ENCODE measurements around the gene BCAP29. TPM values are rescaled to one million over a fixed set of nuclear protein-coding genes. Genes with fewer than 3 reads are reported as not detected.

BCAP29 gene
- total and polyA plus RNA-seq, 9 of the 15 experiments (the other 6 are each of a cell fraction or from before 2014, with no cell fraction given) = 63.4 to 137 (median 79.7) TPM

GRCh38 chr7:107580716-107581383 is 804 bp downstream of the BCAP29 start (continued):
- TF ChIP-seq ZNF609 (CRISPR knock-in tag; IDR thresholded peaks at IDR 0.05; ENCODE audit: borderline replicate concordance) (no peak), HDGF (IDR thresholded peaks at IDR 0.05) (no peak), FOXK1 (CRISPR knock-in tag; IDR thresholded peaks at IDR 0.05; ENCODE audit: borderline replicate concordance) (no peak), MYBL2 (IDR thresholded peaks at IDR 0.05; ENCODE audit: low read depth) (no peak), MYBL2 (CRISPR knock-in tag; IDR thresholded peaks at IDR 0.05; ENCODE audit: borderline replicate concordance) (no peak), RAD51 (IDR thresholded peaks at IDR 0.05; ENCODE audit: borderline replicate concordance, low read depth) (no peak; the same call in 1 of the 2 replicates), ZNF354B (CRISPR knock-in tag; IDR thresholded peaks at IDR 0.05) (no peak), BCL6 (CRISPR knock-in tag; IDR thresholded peaks at IDR 0.05) (no peak), ZNF253 (CRISPR knock-in tag; conservative IDR thresholded peaks at IDR 0.05) (no peak), RAD21 (CRISPR knock-in tag; conservative IDR thresholded peaks at IDR 0.05 in 1 of 2, IDR thresholded peaks at IDR 0.05 in 1 of 2) (no peak), ZNF766 (CRISPR knock-in tag; conservative IDR thresholded peaks at IDR 0.05) (no peak), MCM7 (IDR thresholded peaks at IDR 0.05) (no peak), ILK (tag; IDR thresholded peaks at IDR 0.05; ENCODE audit: borderline replicate concordance, low read depth) (no peak), NCOA6 (IDR thresholded peaks at IDR 0.05) (0 out of 2 replicates have a peak, but pooled peaks have one; percentile 23), YY1 (IDR thresholded peaks at IDR 0.05; ENCODE audit: borderline replicate concordance in 1 of 3, control insufficient read depth in 1 of 3, extremely low read depth in 1 of 3, insufficient read depth in 3 of 3, insufficient read length in 1 of 3, insufficient replicate concordance in 2 of 3, low read depth in 1 of 3, low read length in 2 of 3) (no peak), TAF9B (IDR thresholded peaks at IDR 0.05; ENCODE audit: partially characterized antibody) (peak; percentile 29), BRCA1 (IDR thresholded peaks at IDR 0.05) (no peak), BRCA1 (CRISPR knock-in tag; IDR thresholded peaks at IDR 0.05) (no peak)
- TF ChIP-seq, protein P1, sequence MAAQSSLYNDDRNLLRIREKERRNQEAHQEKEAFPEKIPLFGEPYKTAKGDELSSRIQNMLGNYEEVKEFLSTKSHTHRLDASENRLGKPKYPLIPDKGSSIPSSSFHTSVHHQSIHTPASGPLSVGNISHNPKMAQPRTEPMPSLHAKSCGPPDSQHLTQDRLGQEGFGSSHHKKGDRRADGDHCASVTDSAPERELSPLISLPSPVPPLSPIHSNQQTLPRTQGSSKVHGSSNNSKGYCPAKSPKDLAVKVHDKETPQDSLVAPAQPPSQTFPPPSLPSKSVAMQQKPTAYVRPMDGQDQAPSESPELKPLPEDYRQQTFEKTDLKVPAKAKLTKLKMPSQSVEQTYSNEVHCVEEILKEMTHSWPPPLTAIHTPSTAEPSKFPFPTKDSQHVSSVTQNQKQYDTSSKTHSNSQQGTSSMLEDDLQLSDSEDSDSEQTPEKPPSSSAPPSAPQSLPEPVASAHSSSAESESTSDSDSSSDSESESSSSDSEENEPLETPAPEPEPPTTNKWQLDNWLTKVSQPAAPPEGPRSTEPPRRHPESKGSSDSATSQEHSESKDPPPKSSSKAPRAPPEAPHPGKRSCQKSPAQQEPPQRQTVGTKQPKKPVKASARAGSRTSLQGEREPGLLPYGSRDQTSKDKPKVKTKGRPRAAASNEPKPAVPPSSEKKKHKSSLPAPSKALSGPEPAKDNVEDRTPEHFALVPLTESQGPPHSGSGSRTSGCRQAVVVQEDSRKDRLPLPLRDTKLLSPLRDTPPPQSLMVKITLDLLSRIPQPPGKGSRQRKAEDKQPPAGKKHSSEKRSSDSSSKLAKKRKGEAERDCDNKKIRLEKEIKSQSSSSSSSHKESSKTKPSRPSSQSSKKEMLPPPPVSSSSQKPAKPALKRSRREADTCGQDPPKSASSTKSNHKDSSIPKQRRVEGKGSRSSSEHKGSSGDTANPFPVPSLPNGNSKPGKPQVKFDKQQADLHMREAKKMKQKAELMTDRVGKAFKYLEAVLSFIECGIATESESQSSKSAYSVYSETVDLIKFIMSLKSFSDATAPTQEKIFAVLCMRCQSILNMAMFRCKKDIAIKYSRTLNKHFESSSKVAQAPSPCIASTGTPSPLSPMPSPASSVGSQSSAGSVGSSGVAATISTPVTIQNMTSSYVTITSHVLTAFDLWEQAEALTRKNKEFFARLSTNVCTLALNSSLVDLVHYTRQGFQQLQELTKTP (IDR thresholded peaks at IDR 0.05; ENCODE audit: low read depth in 1 of 2, partially characterized antibody in 2 of 2) = peak; percentile 41 to 69
